Activated naive CD4-positive, alpha-beta T cell treated with anti-CD3 and anti-CD28 coated beads, Interleukin-2, amount 50 U/mL, for 72 hours (primary cell): ENCODE results near the gene KIAA1328. TPM values are rescaled to one million over a fixed set of nuclear protein-coding genes. Genes with fewer than 3 reads are reported as not detected.

Source experiments
- ATAC-seq, 2 donors: fragments of 150-1000 bp; cut with Tn5 transposase; 2 replicates each; pipeline ENCODE4 v1.10.0; 2021; ENCODE audit warnings: mild to moderate bottlenecking in 2 of 2, moderate library complexity in 2 of 2
- DNase-seq, 2 donors: peaks; one replicate each; pipeline ENCODE4 v3.0.0; 2021 to 2022; ENCODE audit warnings: low spot score in 2 of 2
- H3K27ac Mint-ChIP-seq, 2 donors: one replicate each; pipeline ENCODE4 v1.8.0; 2022; ENCODE audit warnings: mild to moderate bottlenecking in 2 of 2, mixed read lengths in 2 of 2
- H3K36me3 Mint-ChIP-seq, 2 donors: one replicate each; pipeline ENCODE4 v1.8.0; 2022; ENCODE audit warnings: mixed read lengths in 2 of 2
- H3K9me3 Mint-ChIP-seq, 2 donors: one replicate each; pipeline ENCODE4 v1.8.0; 2022; ENCODE audit warnings: mixed read lengths in 2 of 2
- total RNA-seq, 2 donors: library from RNA; stranded (reverse); gene quantifications; one replicate each; pipeline ENCODE4 v1.2.3, GENCODE V29; 2022

Gene KIAA1328
- total RNA-seq, 2 donors from 2014 or later, result 8.2 to 13.2 TPM

- DNase-seq (no peak), ATAC-seq (no peak)
- Mint-ChIP-seq H3K9me3 (no peaks in the 10 kb centered on the region), H3K36me3 (peaks cover 0 to 10% of the 10 kb centered on the region in 2 donors), H3K27ac (no peak overlapping the region)
These were observed 347.0 kb downstream of the KIAA1328 start for GRCh38 chr18:37175727-37176620.

DNA sequence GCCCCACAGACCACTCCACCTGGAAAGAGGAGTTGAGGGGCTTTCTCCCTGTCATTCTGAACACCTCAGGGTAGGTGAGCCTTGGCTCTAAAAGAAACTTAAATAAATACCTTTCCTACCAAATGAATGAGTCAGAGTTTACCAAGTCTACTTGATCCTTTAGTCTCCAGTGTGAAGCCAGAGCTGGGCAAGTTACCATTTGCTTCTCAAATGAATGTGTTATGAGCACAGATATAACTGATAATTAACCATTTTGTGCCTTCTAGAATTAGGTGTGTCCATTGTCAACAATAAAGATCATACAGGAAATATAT lies 347.7 kb downstream of the KIAA1328 start:
- DNase-seq (no peak), ATAC-seq (no peak)
- Mint-ChIP-seq H3K36me3 (peaks cover 0 to 10% of the 10 kb centered on the region in 2 donors), H3K27ac (no peak overlapping the region), H3K9me3 (no peaks in the 10 kb centered on the region)

DNA sequence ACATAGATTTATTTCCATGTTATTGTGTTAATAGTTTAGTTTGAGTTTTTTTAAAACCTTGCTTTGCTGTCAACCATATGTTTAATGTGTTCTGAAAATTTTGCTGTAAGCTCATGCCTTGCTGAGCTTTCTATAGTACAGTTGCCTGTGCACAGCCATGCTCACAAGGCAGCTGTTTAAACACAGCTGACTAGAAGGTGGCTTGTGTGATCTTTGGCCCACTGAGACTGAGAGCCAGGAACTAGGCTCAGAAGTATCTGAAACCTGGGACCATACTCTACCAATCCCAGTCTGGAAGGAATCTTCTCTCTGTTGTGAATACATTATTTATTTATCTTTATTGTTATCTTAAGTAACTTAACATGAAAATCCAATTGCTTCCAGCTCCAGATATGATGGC lies 350.5 kb downstream of the KIAA1328 start:
- DNase-seq, result no peak
- H3K27ac Mint-ChIP-seq, result no peak overlapping the region
- peaks cover 0 to 15% of the 10 kb centered on the region in 2 donors for H3K36me3 Mint-ChIP-seq
- no peak for ATAC-seq
- H3K9me3 Mint-ChIP-seq, result no peaks in the 10 kb centered on the region

DNA sequence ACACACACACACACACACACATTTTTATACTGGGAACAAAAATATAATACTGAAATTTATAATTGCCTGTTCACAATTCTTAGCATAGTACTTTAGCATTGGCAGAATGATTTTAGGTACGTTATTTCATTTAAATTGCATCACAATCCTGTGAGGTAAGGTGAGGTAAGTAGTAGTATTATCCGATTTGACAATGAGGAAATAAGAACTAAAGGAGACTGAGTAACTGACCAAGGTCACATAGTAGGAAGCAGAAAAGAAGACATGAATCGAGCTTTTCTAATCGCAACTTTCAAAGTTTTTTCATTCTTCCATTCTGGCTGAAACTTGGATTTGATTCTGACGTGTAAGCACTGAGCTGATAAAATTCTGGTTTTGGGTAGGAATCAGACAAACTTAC lies 351.2 kb downstream of the KIAA1328 start:
- ATAC-seq, result no peak
- H3K9me3 Mint-ChIP-seq, result no peaks in the 10 kb centered on the region
- H3K36me3 Mint-ChIP-seq, result peaks cover 0 to 12% of the 10 kb centered on the region in 2 donors
- no peak overlapping the region for H3K27ac Mint-ChIP-seq
- no peak for DNase-seq

- H3K36me3 Mint-ChIP-seq, result peaks cover 0 to 11% of the 10 kb centered on the region in 2 donors
- no peak for DNase-seq
- H3K27ac Mint-ChIP-seq, result no peak overlapping the region
- no peak for ATAC-seq
- no peaks in the 10 kb centered on the region for H3K9me3 Mint-ChIP-seq
These were observed 353.6 kb downstream of the KIAA1328 start for GRCh38 chr18:37182340-37183135.

- Mint-ChIP-seq H3K36me3 (peaks cover 0 to 16% of the 10 kb centered on the region in 2 donors), H3K27ac (no peak overlapping the region), H3K9me3 (no peaks in the 10 kb centered on the region)
- DNase-seq (no peak), ATAC-seq (no peak)
These were observed 355.4 kb downstream of the KIAA1328 start for GRCh38 chr18:37184209-37184868.

GRCh38 chr18:37188016-37188791 lies 359.3 kb downstream of the KIAA1328 start:
- Mint-ChIP-seq H3K27ac (no peak overlapping the region), H3K36me3 (peaks cover 0 to 16% of the 10 kb centered on the region in 2 donors), H3K9me3 (peaks cover 0 to 4% of the 10 kb centered on the region in 2 donors)
- DNase-seq, result no peak
- ATAC-seq, result no peak

DNA sequence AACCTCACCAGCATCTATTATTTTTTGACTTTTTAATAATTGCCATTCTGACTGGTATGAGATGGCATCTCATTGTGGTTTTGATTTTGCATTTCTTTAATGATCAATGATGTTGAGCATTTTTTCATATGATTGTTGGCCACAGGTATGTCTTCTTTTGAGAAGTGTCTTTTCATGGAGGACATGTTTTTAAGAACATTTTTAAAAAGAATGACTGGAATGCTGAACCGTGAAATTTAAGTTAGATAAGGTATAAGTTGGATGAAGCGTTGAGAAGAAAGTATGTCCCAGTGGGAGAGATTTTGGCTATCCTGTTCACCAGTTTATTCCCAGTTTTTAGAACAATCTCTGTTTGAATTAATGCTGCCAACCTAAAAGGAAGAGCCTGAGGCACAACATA lies 370.8 kb downstream of the KIAA1328 start:
- DNase-seq, result no peak
- peaks cover 23 to 25% of the 10 kb centered on the region in 2 donors for H3K36me3 Mint-ChIP-seq
- no peak overlapping the region for H3K27ac Mint-ChIP-seq
- ATAC-seq, result no peak
- peaks cover 19 to 25% of the 10 kb centered on the region in 2 donors for H3K9me3 Mint-ChIP-seq

DNA sequence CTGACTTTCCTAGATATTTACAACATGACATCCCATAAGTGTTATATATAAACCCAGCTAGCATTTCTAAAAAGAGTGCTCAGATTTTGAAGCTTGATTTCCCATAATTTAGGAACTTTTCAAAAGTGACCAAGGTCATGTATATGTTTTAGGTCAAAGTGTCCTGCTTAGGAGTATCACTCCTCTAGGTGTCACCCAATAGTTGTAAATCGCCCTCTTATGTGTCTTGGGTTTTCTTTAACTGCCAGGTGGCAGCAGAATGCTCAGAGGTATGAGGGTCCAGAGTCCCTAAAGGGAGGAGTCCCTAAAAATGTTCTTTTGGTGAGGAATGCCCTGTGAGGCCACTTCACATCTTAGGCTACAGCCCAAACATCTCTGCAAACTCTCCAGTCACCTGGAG lies 378.4 kb downstream of the KIAA1328 start:
- Mint-ChIP-seq H3K9me3 (peaks cover 0 to 20% of the 10 kb centered on the region in 2 donors), H3K27ac (no peak overlapping the region), H3K36me3 (peaks cover 0 to 6% of the 10 kb centered on the region in 2 donors)
- no peak for ATAC-seq
- DNase-seq, result no peak

- DNase-seq, result no peak
- ATAC-seq, result no peak
- H3K9me3 Mint-ChIP-seq, result peaks cover 6 to 19% of the 10 kb centered on the region in 2 donors
- no peak overlapping the region for H3K27ac Mint-ChIP-seq
- peaks cover 1 to 23% of the 10 kb centered on the region in 2 donors for H3K36me3 Mint-ChIP-seq
These were observed 381.9 kb downstream of the KIAA1328 start for GRCh38 chr18:37210781-37211180.

- no peak for DNase-seq
- ATAC-seq, result no peak
- H3K36me3 Mint-ChIP-seq, result peaks cover 6 to 35% of the 10 kb centered on the region in 2 donors
- H3K9me3 Mint-ChIP-seq, result peaks cover 15 to 16% of the 10 kb centered on the region in 2 donors
- H3K27ac Mint-ChIP-seq, result peak overlapping the region in 1 of 2 donors; percentile 27
These were observed 389.2 kb downstream of the KIAA1328 start for GRCh38 chr18:37218022-37218590.

DNA sequence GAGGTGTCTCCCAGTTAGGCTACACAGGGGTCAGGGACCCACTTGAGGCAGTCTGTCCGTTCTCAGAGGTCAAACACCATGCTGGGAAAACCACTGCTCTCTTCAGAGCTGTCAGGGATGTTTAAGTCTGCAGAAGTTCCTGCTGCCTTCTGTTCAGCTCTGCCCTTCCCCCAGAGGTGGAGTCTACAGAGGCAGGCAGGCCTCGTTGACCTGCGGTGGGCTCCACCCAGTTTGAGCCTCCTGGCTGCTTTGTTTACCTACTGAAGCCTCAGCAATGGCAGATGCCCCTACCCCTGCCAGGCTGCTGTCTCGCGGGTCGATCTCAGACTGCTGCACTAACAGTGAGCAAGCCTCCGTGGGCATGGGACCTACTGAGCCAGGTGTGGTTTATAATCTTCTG lies 390.3 kb downstream of the KIAA1328 start:
- Mint-ChIP-seq H3K27ac (no peak overlapping the region), H3K36me3 (peaks cover 6 to 26% of the 10 kb centered on the region in 2 donors), H3K9me3 (peaks cover 13 to 15% of the 10 kb centered on the region in 2 donors)
- ATAC-seq, result no peak
- DNase-seq, result no peak

DNA sequence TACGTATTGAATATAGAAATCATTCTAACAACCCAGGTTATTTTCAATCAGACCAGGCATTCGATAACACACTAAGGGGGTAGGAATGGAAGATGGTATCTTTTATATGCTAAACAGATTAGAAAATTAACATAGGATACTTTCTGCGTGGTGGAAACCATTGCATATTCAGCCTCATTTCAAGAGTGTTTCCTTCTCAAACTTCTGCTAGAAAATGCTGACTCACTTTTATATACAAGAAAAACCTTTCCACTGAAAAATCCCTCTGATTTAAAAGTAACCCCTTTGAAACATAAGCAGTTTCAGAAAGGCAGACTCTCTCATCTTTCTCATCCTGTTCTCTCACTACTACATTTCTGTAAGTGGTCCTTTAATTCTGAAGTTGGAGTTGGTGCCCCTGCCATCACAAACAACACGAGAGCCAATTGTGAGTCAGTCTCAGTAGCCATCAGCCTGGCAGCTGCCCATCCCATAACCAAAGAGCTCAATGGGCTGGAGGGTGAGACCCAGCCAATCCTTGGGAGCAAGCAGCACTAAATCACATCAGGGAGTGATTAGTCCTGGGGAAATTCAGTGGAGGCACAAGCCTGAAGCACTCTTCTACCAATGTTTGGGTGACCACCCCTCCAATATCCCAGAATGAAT lies 393.5 kb downstream of the KIAA1328 start:
- H3K36me3 Mint-ChIP-seq, result peaks cover 0 to 18% of the 10 kb centered on the region in 2 donors
- ATAC-seq, result no peak

DNA sequence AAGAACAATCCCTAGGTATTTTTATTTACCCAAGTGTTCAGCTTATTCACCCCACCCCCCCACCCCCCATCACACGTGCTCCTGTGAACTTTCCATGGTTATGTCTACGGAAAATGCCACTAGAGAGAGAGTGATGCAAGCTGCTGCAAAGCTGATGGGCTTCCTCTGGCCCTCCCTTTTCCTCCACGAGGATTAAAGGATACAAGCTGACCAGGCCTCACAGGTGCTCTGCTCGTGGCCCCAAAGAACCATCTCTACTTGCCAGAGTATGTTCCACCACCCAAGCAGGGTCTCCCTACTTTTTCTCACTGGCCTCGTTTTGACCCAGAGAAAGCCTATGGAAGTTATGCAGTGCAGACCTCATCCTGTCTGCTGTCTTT lies 394.1 kb downstream of the KIAA1328 start:
- H3K27ac Mint-ChIP-seq, result peak overlapping the region in 1 of 2 donors; percentile 72
- H3K9me3 Mint-ChIP-seq, result no peaks in the 10 kb centered on the region
- H3K36me3 Mint-ChIP-seq, result peaks cover 0 to 23% of the 10 kb centered on the region in 2 donors
- no peak for ATAC-seq
- no peak for DNase-seq

More for the DNA sequence above, 393.5 kb downstream of the KIAA1328 start:
- H3K27ac Mint-ChIP-seq, result peak overlapping the region in 1 of 2 donors; percentile 72
- DNase-seq, result no peak
- H3K9me3 Mint-ChIP-seq, result no peaks in the 10 kb centered on the region

- Mint-ChIP-seq H3K27ac (no peak overlapping the region), H3K9me3 (peaks cover 0 to 4% of the 10 kb centered on the region in 2 donors), H3K36me3 (peaks cover 0 to 19% of the 10 kb centered on the region in 2 donors)
- DNase-seq, result no peak
- no peak for ATAC-seq
These were observed 396.4 kb downstream of the KIAA1328 start for GRCh38 chr18:37225279-37225678.
